NCI-H774 (cell line): ENCODE results near the gene LINC00632.

Experiments
- DNase-seq: peaks from one replicate; lab custom pipeline; 2025; lab: John Stamatoyannopoulos, UW

LINC00632 gene

DNA sequence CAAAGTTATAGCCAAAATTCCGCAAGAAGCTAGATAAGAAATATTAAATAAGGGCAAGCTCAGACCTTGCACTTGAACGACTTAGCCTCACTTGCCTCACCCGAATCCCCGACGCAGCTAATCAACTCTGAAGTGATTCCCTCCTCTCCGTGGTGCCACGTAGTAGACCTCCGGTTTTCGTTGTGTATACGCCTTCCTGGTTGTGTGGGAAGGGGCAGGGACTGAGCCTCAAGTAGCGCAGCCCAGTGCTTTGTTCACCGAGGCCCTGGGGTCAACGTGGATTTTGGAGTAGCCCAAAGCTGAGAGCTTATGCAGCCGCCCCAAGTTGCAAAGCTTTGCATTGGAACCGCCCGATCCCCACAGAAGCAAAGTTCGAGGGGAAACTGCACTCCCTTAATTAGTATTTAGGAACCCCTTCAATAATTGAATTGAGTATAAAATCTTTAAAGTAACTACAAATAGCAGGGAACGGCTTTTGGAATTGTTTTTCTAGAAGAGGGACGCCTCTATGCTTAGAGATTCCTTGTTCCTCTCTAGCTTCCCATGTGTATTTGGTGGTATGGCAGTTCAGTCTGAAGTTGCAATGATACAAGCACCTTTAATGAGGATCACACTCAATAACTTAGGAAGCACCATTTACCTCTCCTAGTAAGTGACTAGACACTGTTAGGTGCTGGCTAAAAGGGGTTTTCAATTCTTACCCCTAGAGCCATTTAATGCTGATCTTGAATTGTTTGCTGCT is 55.7 kb downstream of the LINC00632 start:
- no peak for DNase-seq

DNA sequence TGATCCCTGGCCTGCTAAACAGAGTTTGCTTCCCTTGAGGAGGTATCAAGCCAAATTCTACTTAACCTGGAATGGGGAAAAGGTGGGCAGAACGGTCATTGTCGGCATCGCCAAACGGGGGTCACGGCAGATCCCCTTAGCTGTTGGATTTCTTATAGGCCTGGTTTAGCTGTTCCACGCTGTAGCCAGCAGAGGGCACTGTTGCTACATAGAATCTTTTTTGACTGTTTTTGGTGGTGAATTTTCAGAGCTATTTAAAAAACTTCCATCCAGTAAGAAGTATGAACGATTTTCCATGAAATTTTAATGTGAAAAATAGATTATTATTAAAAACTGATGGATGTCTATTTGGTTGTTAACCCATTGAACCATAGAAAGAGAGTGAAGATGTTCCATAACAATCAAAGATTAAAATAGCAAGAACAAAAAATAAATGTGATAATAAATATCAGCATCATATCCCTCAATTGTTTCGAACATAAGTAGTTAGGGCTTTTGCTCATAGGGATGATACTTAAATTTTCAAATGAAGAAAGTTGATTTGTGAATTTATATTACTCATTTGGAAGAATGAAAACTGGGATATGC is 56.6 kb downstream of the LINC00632 start:
- peak; percentile 2 for DNase-seq

- no peak for DNase-seq
Observed at GRCh38 chrX:140767646-140768045, 58.1 kb downstream of the LINC00632 start.

GRCh38 chrX:140775211-140775610 is 65.7 kb downstream of the LINC00632 start:
- DNase-seq: no peak

GRCh38 chrX:140776320-140776719 is 66.8 kb downstream of the LINC00632 start:
- DNase-seq: no peak

DNA sequence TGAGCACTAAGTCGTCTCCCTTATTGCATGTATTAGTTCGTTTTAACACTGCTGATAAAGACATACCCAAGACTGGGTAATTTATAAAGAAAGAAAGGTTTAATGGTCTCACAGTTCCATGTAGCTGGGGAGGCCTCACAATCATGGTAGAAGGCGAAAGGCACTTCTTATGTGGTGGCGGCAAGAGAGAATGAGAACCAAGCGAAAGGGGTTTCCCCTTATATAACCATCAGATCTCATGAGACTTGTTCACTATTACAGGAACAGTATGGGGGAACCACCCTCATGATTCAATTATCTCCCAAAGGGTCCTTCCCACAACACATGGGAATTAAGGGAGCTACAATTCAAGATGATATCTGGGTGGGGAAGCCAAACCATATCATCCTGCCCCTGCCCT is 85.1 kb downstream of the LINC00632 start:
- no peak for DNase-seq

GRCh38 chrX:140799216-140799615 is 89.7 kb downstream of the LINC00632 start:
- no peak for DNase-seq

GRCh38 chrX:140804292-140804691 is 94.7 kb downstream of the LINC00632 start:
- no peak for DNase-seq

GRCh38 chrX:140815868-140816267 is 106.3 kb downstream of the LINC00632 start:
- DNase-seq: no peak

DNA sequence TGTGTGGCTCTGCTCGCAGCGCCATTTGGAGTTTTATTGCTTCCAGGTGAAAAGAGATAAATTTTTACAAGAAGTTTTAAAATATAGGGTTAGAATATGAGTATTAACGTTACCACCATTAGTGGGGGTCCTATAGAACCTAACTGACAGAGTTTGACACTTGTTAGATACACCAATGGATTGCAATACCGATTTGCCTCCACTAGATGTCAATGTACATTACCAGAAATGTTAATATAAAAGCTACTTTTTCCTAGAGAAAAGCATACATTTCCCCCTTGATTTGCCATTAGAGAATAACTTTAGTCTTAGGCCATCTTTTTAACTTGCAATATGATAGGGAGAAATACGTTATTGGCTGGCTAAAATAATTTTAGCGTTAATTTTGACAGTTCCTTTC is 108.4 kb downstream of the LINC00632 start:
- DNase-seq: no peak

- DNase-seq: no peak
Observed at GRCh38 chrX:140821280-140821679, 111.7 kb downstream of the LINC00632 start.

GRCh38 chrX:140822184-140822583 is 112.6 kb downstream of the LINC00632 start:
- no peak for DNase-seq

DNA sequence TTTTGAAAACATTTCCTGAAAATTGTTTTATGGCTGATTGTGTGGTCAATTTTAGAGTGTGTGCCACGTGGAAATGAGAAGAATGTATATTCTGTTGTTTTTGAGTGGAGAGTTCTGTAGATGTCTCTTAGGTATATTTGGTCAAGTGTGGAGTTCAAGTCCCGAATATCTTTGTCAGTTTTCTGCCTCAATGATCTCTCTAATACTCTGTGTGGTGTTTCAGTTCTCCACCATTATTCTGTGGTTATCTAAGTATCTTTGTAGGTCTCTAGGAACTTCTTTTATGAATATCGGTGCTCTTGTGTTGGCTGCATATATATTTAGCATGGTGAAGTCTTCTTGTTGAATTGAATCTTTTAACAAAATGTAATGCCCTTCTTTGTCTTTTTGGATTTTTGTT is 113.3 kb downstream of the LINC00632 start:
- DNase-seq: no peak

GRCh38 chrX:140836874-140837273 is 127.3 kb downstream of the LINC00632 start:
- no peak for DNase-seq
